PC-3 (cell line): ENCODE data around the gene SLC38A4. TPM values are rescaled to one million over a fixed set of nuclear protein-coding genes. Genes with fewer than 3 reads are reported as not detected.

ENCODE experiments used
- ATAC-seq: fragments of 200-7000 bp; cut with Tn5 transposase; 2 replicates; pipeline ENCODE4 v1.9.1; 2020; ENCODE audit warnings: mild to moderate bottlenecking, moderate library complexity
- BruUV-seq: library from RNA; stranded (reverse); fragments of 400-500 nt; replicated peaks from 2 replicates; lab custom pipeline; 2021; lab: Mats Ljungman, UMichigan
- CTCF ChIA-PET: fragments of 300-600 bp; sonication (Branson Sonifier 250); formaldehyde crosslinking; loops from one replicate; lab custom pipeline; 2022; ENCODE audit warnings: antibody characterized with exemption; lab: Charles Lee
- POLR2A ChIA-PET: fragments of 300-600 bp; sonication (Branson Sonifier 250); formaldehyde crosslinking; loops from one replicate; lab custom pipeline; 2022; ENCODE audit warnings: antibody characterized with exemption; ENCODE audit not compliant: unreplicated experiment; lab: Charles Lee
- DNase-seq: peaks from one replicate; pipeline ENCODE4 v3.0.0-alpha.2; 2015
- H2AFZ ChIP-seq: fragments of 300-600 bp; sonication (generic); 2 replicates; pipeline ENCODE4 v1.6.0; 2016; ENCODE audit warnings: antibody characterized with exemption, low read length
- H3F3A ChIP-seq: fragments of 300-600 bp; sonication (generic); one replicate; pipeline ENCODE4 v1.6.0; 2017; ENCODE audit warnings: antibody characterized with exemption, low read length, control low read depth, mild to moderate bottlenecking; ENCODE audit not compliant: unreplicated experiment
- H3K27ac ChIP-seq: fragments of 300-600 bp; sonication (generic); 2 replicates; pipeline ENCODE4 v1.5.1; 2016; ENCODE audit warnings: mild to moderate bottlenecking, low read length
- H3K27me3 ChIP-seq: fragments of 300-600 bp; sonication (generic); 2 replicates; pipeline ENCODE4 v1.6.1; 2016; ENCODE audit warnings: low read length, mixed read lengths
- H3K36me3 ChIP-seq: fragments of 300-600 bp; sonication (generic); 2 replicates; pipeline ENCODE4 v1.6.1; 2016; ENCODE audit warnings: low read depth, mixed run types, low read length, mixed read lengths
- H3K4me1 ChIP-seq: fragments of 300-600 bp; sonication (generic); 2 replicates; pipeline ENCODE4 v1.5.1; 2016; ENCODE audit warnings: low read length; ENCODE audit not compliant: insufficient read depth
- H3K4me2 ChIP-seq: fragments of 300-600 bp; sonication (generic); 2 replicates; pipeline ENCODE4 v1.6.0; 2016; ENCODE audit warnings: low read length
- H3K4me3 ChIP-seq: fragments of 300-600 bp; sonication (generic); 2 replicates; pipeline ENCODE4 v1.5.1; 2016; ENCODE audit warnings: mild to moderate bottlenecking, low read length, mixed read lengths
- H3K79me2 ChIP-seq: fragments of 300-600 bp; sonication (generic); 2 replicates; pipeline ENCODE4 v1.6.1; 2017; ENCODE audit warnings: low read length, mixed read lengths
- H3K9ac ChIP-seq: fragments of 300-600 bp; sonication (generic); 2 replicates; pipeline ENCODE4 v1.6.0; 2016; ENCODE audit warnings: mild to moderate bottlenecking, low read length
- H3K9me2 ChIP-seq: fragments of 300-600 bp; sonication (generic); replicated peaks from 2 replicates; pipeline ENCODE4 v1.6.1; 2016; ENCODE audit warnings: mixed run types, low read length, mixed read lengths
- H3K9me3 ChIP-seq: fragments of 300-600 bp; sonication (generic); 2 replicates; pipeline ENCODE4 v1.6.1; 2016; ENCODE audit warnings: low read length, mixed read lengths
- H4K20me1 ChIP-seq: fragments of 300-600 bp; sonication (generic); 2 replicates; pipeline ENCODE4 v1.6.1; 2016; ENCODE audit warnings: low read length, mixed read lengths
- CTCF ChIP-seq: fragments of 300-600 bp; sonication (generic); conservative IDR thresholded peaks from 2 replicates; pipeline ENCODE4 v1.5.1; 2017; ENCODE audit warnings: antibody characterized with exemption, low read depth, mild to moderate bottlenecking, low read length
- EZH2 ChIP-seq: fragments of 300-600 bp; sonication (generic); IDR thresholded peaks from one replicate; pipeline ENCODE4 v1.6.1; 2017; ENCODE audit warnings: antibody characterized with exemption, mild to moderate bottlenecking, low read length; ENCODE audit not compliant: unreplicated experiment
- EZH2phosphoT487 ChIP-seq: fragments of 300-600 bp; sonication (generic); IDR thresholded peaks from 2 replicates; pipeline ENCODE4 v1.6.1; 2018; ENCODE audit warnings: mild to moderate bottlenecking, antibody characterized with exemption, low read length, borderline replicate concordance
- intact Hi-C: fragments of 100-400 bp; cut with micrococcal nuclease; formaldehyde crosslinking; loops from 2 replicates; pipeline ENCODE4 v1.9.0; 2023
- total RNA-seq: library from RNA; depleted of rRNA; stranded (reverse); fragments of >200 nt; gene quantifications from 2 replicates; pipeline ENCODE4 v1.2.3, GENCODE V29; 2014

Gene SLC38A4
- total RNA-seq, 1 experiment from 2014 or later, result not detected

GRCh38 chr12:46717159-46717558, 108.6 kb downstream of the SLC38A4 start:
- no peaks in the 10 kb centered on the region for H3K36me3 ChIP-seq
- POLR2A ChIA-PET, result interaction anchor here (0.6 kb wide), 1 partner anchor 401 kb away, joined by 3 read pairs; no protein-coding TSS in a partner anchor
- BruUV-seq, result no TSS peak

More at GRCh38 chr12:46717159-46717558, 108.6 kb downstream of the SLC38A4 start:
- H3K27ac ChIP-seq, result no peak overlapping the region
- no peaks in the 10 kb centered on the region for H3K9me2 ChIP-seq
- no peak overlapping the region for H2AFZ ChIP-seq
- H3K9me3 ChIP-seq, result no peaks in the 10 kb centered on the region
- H3K4me1 ChIP-seq, result no peaks in the 10 kb centered on the region
- TF ChIP-seq EZH2 (no peak), EZH2phosphoT487 (no peak), CTCF (no peak)
- intact Hi-C loops, result no loop called here
- no peak overlapping the region for H3K9ac ChIP-seq
- ATAC-seq, result no peak
- no peaks in the 10 kb centered on the region for H3K79me2 ChIP-seq
- H3K4me2 ChIP-seq, result no peak overlapping the region
- no peaks in the 10 kb centered on the region for H3F3A ChIP-seq
- H3K27me3 ChIP-seq, result no peaks in the 10 kb centered on the region
- H3K4me3 ChIP-seq, result no peak overlapping the region
- CTCF ChIA-PET, result no interaction called here
- H4K20me1 ChIP-seq, result no peaks in the 10 kb centered on the region
- DNase-seq, result no peak
